GM19463 (cell line): Measurements from ENCODE around the gene TAF1B.
"Not testable (repeated sequence)": the region's sequence is repeated elsewhere in the genome, so short reads cannot be mapped to it uniquely, and the experiment has no call there.

ENCODE experiments used
- ATAC-seq: cut with Tn5 transposase; IDR thresholded peaks from one replicate; pipeline ENCODE4 v1.9.1; 2021; ENCODE audit warnings: mild to moderate bottlenecking, moderate library complexity; ENCODE audit not compliant: unreplicated experiment

The TAF1B gene

GRCh38 chr2:9830685-9831410 lies 12.4 kb upstream of the TAF1B start:
- ATAC-seq, result no peak

- ATAC-seq, result no peak
These were observed 11.6 kb upstream of the TAF1B start for GRCh38 chr2:9831670-9832069.

GRCh38 chr2:9832586-9832985 lies 10.7 kb upstream of the TAF1B start:
- no peak for ATAC-seq

- ATAC-seq, result not testable (repeated sequence)
These were observed 8.2 kb upstream of the TAF1B start for GRCh38 chr2:9835068-9835467.

- no peak for ATAC-seq
These were observed 7.2 kb upstream of the TAF1B start for GRCh38 chr2:9836074-9836473.

- ATAC-seq, result no peak
These were observed 6.8 kb upstream of the TAF1B start for GRCh38 chr2:9836517-9836916.

- ATAC-seq, result no peak
These were observed 5.8 kb upstream of the TAF1B start for GRCh38 chr2:9837451-9837850.

- no peak for ATAC-seq
These were observed 4.9 kb upstream of the TAF1B start for GRCh38 chr2:9838391-9838790.

- ATAC-seq, result no peak
These were observed 616 bp upstream of the TAF1B start for GRCh38 chr2:9842487-9843228.

GRCh38 chr2:9844036-9844483 lies 786 bp downstream of the TAF1B start:
- no peak for ATAC-seq

GRCh38 chr2:9844576-9844975 lies 1.3 kb downstream of the TAF1B start:
- no peak for ATAC-seq

- ATAC-seq, result no peak
These were observed 3.3 kb downstream of the TAF1B start for GRCh38 chr2:9846554-9846953.

GRCh38 chr2:9847140-9847539 lies 3.9 kb downstream of the TAF1B start:
- ATAC-seq, result no peak

- no peak for ATAC-seq
These were observed 9.6 kb downstream of the TAF1B start for GRCh38 chr2:9852881-9853280.

GRCh38 chr2:9857814-9858729 lies 14.8 kb downstream of the TAF1B start:
- no peak for ATAC-seq

GRCh38 chr2:9858730-9859068 lies 15.4 kb downstream of the TAF1B start:
- ATAC-seq, result no peak

- ATAC-seq, result not testable (repeated sequence)
These were observed 17.8 kb downstream of the TAF1B start for GRCh38 chr2:9860922-9861580.

GRCh38 chr2:9867881-9868280 lies 24.6 kb downstream of the TAF1B start:
- ATAC-seq, result no peak

GRCh38 chr2:9873337-9873736 lies 30.1 kb downstream of the TAF1B start:
- no peak for ATAC-seq

GRCh38 chr2:9877026-9877425 lies 33.8 kb downstream of the TAF1B start:
- no peak for ATAC-seq

GRCh38 chr2:9877726-9878125 lies 34.5 kb downstream of the TAF1B start:
- no peak for ATAC-seq
